Breast epithelium (tissue), 3 donors: Measurements from ENCODE around the gene DOCK3.

Experiments used
- CTCF ChIP-seq, 3 donors: fragments of 450-650 bp; IDR thresholded peaks; one replicate each; pipeline ENCODE4 v1.5.1; 2016 to 2017; ENCODE audit warnings: antibody characterized with exemption in 3 of 3, mild to moderate bottlenecking in 3 of 3, moderate library complexity in 3 of 3
- POLR2A ChIP-seq: fragments of 450-650 bp; IDR thresholded peaks from one replicate; pipeline ENCODE4 v1.6.1; 2016; ENCODE audit warnings: antibody characterized with exemption, mild to moderate bottlenecking, moderate library complexity

DNA sequence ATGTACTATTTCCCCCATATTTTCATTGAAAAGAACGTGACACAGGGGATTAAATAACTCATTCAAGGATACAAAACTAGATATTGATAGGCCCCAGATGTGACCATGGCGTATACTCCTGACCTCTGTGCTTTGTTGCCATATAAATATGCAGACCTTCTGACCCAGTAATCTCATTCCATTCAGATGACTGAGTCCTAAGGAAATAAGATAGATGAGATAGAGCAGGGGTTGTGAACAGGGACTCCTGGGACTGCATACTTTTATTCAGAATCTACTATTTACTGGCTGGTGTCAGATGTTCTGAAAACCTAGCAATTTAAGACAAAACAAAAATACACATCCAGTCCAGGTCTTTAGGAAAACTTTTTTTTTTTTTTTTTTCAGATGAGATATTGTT, 571.1 kb downstream of the DOCK3 start:
- no peak for TF ChIP-seq CTCF (IDR thresholded peaks at IDR 0.05)
- no peak for TF ChIP-seq POLR2A
